Heart right ventricle (tissue), 16 donors: ENCODE results near the gene KRT36. TPM values are rescaled to one million over a fixed set of nuclear protein-coding genes. Genes with fewer than 3 reads are reported as not detected.

ENCODE experiments used
- ATAC-seq, 8 donors: fragments of 200-7000 bp; cut with Tn5 transposase; one replicate each; pipeline ENCODE4 v1.9.1; 2020; ENCODE audit warnings: mild to moderate bottlenecking in 8 of 8, moderate library complexity in 8 of 8, moderate number of reproducible peaks in 1 of 8
- DNase-seq, 2 donors: peaks; one replicate each; pipeline ENCODE4 v3.0.0-alpha.2; 2020
- H3K27ac ChIP-seq, 10 donors: fragments of 200-600 bp; sonication (generic) in 2 of 10; one replicate each; pipeline versions ENCODE4 v1.5.0 to v1.8.0; 2020 to 2022; ENCODE audit warnings: mild to moderate bottlenecking in 3 of 10
- H3K27me3 ChIP-seq, 7 donors: fragments of 200-600 bp; one replicate each; pipeline ENCODE4 v1.8.0; 2021 to 2022; ENCODE audit warnings: mild to moderate bottlenecking in 2 of 7
- H3K36me3 ChIP-seq, 9 donors: fragments of 200-600 bp; sonication (generic) in 1 of 9; one replicate each; pipeline versions ENCODE4 v1.5.0 to v1.8.0; 2020 to 2022; ENCODE audit warnings: mild to moderate bottlenecking in 2 of 9
- H3K4me1 ChIP-seq, 9 donors: fragments of 200-600 bp; sonication (generic) in 1 of 9; one replicate each; pipeline versions ENCODE4 v1.5.0 to v1.8.0; 2020 to 2022; ENCODE audit warnings: mild to moderate bottlenecking in 4 of 9
- H3K4me3 ChIP-seq, 10 donors: fragments of 200-600 bp; sonication (generic) in 2 of 10; one replicate each; pipeline versions ENCODE4 v1.5.0 to v1.8.0; 2020 to 2022; ENCODE audit warnings: mild to moderate bottlenecking in 7 of 10, moderate library complexity in 2 of 10
- H3K9me3 ChIP-seq, 11 donors: fragments of 200-600 bp in 10 of 11; sonication (generic) in 2 of 11; one replicate each; pipeline versions ENCODE4 v1.5.0 to v1.8.0; 2013 to 2022; ENCODE audit warnings: mild to moderate bottlenecking in 2 of 11, control low read depth in 1 of 11, moderate library complexity in 1 of 11
- WGBS, 2 donors: extraction: QIAGEN DNeasy Blood & Tissue Kit; methylation state at CpG; one replicate each; pipeline ENCODE4 v1.1.7; 2013; ENCODE audit warnings: inconsistent platforms in 1 of 2; 5-methylcytosine and 5-hydroxymethylcytosine counted together
- intact Hi-C, 10 donors: fragments of 100-400 bp; cut with DNase I; formaldehyde crosslinking; loops; one replicate each; pipeline versions ENCODE4 v1.11.1 to v1.14.2; 2022
- polyA plus RNA-seq, 2 donors: library from polyadenylated mRNA; stranded (reverse); fragments of 200-250 nt; gene quantifications; one replicate each; pipeline ENCODE4 v1.2.3, GENCODE V29; 2013
- total RNA-seq, 10 donors: library from RNA; stranded (reverse); fragmentation: NEBNext Ultra II Directional in 3 of 10; extraction: Animal tissue kit (Norgen Biotek cat#: 25700) in 3 of 10; gene quantifications; one replicate each; pipeline versions ENCODE4 v1.2.1 to v1.2.4, GENCODE V29; 2021 to 2023
- TF ChIP-seq, protein P1 (sequence below), 9 donors: fragments of 200-600 bp; sonication (generic) in 2 of 9; IDR thresholded peaks; one replicate each; pipeline versions ENCODE4 v1.5.0 to v1.8.0; 2021 to 2022; ENCODE audit warnings: antibody characterized with exemption in 9 of 9, mild to moderate bottlenecking in 5 of 9, moderate library complexity in 1 of 9
- donor health status: Arrhythmogenic right ventricular cardiomyopathy.
- donor health status: ischemic (EF 13 %, LVEDD 7.1; RV severe dilation, severe dysfunction).
- donor health status: healthy with polysubstance abuse.
- donor health status: DM: no; HTN: yes; CAD: no.
- donor health status: DM: no; HTN: no; CAD: no.
- donor health status: ischemic (EF 25% LVEDD 6.9; RV normal size, moderate dysfunction).
- donor health status: ischemic (EF 25% LVEDD 5.7; RV mildly dilated, moderate dysfunction).
- donor health status: healthy.
- donor health status: DM: yes; HTN: yes; CAD: no.
- donor health status: Ischemic cardiomyopathy.
- donor health status: ischemic (EF 35%, LVEDD 5.7; RV mildly dilated, moderate dysfunction).
- donor health status: nonischemic (EF 11% LVEDD 7.7; RV severe dilation, severe dysfunction).
- donor health status: DM: yes; HTN: yes; CAD: no.
- donor health status: PGD.
- donor health status: ischemic (EF 29% LVEDD 5.4; RV normal size, mild dysfunction).
- donor health status: nonischemic (EF 23%, LVEDD 6.1; RV moderate dilation, normal function).

Gene KRT36
- total and polyA plus RNA-seq, 12 donors = not detected

DNA sequence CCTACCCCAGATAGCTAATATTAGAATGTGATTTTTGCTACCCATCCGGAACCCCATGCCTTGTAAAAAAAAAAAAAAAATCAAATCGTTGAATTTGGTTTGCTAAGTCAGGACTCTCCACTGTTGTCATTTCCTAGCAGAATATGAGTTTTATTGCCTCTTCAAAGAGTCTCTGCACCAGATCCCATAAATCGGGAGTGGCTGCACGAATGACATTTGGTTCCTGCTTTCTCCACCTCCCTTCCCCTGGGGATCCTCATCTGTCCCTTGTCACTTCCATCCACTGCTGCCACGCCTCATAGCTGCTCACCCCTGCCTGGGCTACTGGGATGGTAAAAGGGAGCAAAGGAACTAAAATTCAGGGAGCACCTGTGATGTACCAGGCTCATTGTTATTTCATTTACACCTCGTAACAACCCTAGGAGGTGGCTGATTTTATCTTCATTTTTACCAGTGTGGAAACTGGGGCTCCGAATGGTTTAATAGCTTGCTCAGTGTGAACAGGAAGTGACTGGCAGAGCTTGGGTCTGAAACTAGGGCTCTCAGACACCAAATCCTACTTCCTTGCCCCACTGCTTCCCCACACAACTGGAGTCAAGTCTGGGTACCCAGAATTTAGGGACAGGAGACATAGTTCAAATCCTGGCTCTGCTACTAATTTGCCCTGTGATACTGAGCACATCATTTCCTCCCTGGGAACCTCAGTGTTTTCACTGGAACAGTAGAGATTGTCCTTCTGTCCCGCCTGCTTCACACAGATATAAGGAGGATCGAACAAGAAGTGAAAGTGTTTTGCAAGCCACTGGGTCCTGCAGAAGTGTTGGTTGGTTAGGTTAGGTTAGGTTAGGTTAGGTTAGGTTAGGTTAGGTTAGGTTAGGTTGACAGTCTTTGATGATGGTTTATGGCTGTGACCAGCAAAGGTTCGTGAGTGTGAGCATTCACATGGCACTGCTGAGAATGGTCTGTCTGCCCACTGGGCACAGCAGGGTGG, 585 bp upstream of the KRT36 start:
- DNase-seq = no peak
- Histone ChIP-seq H3K27ac (peak overlapping the region in 1 of 10 donors; percentile 32), H3K27me3 (peaks cover 0 to 18% (median 11%) of the 10 kb centered on the region in 7 donors), H3K4me3 (no peak overlapping the region), H3K9me3 (no peaks in the 10 kb centered on the region), H3K36me3 (no peaks in the 10 kb centered on the region), H3K4me1 (peaks cover 0 to 34% (median 0%) of the 10 kb centered on the region in 9 donors)
- WGBS, 2 donors = 76 to 79% methylated on average over 10 of the region's 10 CpGs
- intact Hi-C loops = loop anchor here in 3 of 10 donors (10.0 kb wide), 3 partner anchors 75 to 185 kb away; partner anchors contain the start of genes KRTAP16-1 (in 1 of the 3) and KRTAP29-1 (in 1 of the 3)
- no peak for ATAC-seq
- TF ChIP-seq, protein P1, sequence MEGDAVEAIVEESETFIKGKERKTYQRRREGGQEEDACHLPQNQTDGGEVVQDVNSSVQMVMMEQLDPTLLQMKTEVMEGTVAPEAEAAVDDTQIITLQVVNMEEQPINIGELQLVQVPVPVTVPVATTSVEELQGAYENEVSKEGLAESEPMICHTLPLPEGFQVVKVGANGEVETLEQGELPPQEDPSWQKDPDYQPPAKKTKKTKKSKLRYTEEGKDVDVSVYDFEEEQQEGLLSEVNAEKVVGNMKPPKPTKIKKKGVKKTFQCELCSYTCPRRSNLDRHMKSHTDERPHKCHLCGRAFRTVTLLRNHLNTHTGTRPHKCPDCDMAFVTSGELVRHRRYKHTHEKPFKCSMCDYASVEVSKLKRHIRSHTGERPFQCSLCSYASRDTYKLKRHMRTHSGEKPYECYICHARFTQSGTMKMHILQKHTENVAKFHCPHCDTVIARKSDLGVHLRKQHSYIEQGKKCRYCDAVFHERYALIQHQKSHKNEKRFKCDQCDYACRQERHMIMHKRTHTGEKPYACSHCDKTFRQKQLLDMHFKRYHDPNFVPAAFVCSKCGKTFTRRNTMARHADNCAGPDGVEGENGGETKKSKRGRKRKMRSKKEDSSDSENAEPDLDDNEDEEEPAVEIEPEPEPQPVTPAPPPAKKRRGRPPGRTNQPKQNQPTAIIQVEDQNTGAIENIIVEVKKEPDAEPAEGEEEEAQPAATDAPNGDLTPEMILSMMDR (IDR thresholded peaks at IDR 0.05) = no peak

DNA sequence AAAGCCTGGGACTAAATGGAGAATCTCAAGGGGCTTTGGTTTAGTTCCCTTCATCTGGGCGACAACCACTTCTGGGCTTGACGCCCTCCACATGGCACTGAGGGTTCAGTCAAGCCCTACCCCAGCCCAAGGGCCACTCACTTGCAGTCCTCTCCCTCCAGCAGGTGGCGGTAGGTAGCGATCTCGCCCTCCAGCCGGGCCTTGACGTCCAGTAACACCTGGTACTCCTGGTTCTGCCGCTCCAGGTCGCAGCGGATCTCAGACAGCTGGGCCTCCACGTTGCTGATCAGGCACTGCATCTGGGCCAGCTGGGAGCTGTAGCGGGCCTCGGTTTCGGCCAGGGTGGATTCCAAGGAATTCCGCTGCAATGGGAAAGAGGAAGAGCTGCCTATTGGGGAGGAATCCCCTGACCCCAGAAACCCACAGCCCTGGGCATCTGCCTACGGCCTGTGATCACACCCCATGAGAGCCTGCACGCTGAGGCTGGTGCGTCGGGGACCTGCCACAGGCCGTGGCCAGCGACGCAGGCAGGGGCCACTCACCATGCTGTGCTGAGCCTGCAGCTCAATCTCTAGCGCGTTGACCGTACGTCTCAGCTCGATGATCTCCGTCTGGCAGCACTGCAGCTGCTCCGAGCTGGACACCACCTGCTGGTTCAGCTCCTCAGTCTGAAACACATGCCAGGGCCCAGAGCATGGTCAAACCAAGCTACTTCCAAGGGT, 2.7 kb downstream of the KRT36 start:
- WGBS, 2 donors = 58 to 61% methylated on average over 29 of the region's 29 CpGs
- H3K27me3 ChIP-seq = peaks cover 0 to 27% (median 12%) of the 10 kb centered on the region in 7 donors
- no peaks in the 10 kb centered on the region for H3K36me3 ChIP-seq
- no peak overlapping the region for H3K27ac ChIP-seq
- no peaks in the 10 kb centered on the region for H3K9me3 ChIP-seq
- TF ChIP-seq, protein P1 (IDR thresholded peaks at IDR 0.05) = peak in 5 of 9 donors; percentile 10 to 60 (median 19)
- H3K4me1 ChIP-seq = peaks cover 0 to 14% (median 0%) of the 10 kb centered on the region in 9 donors
- intact Hi-C loops = no loop called here
- ATAC-seq (no peak), DNase-seq (no peak)
- no peak overlapping the region for H3K4me3 ChIP-seq

DNA sequence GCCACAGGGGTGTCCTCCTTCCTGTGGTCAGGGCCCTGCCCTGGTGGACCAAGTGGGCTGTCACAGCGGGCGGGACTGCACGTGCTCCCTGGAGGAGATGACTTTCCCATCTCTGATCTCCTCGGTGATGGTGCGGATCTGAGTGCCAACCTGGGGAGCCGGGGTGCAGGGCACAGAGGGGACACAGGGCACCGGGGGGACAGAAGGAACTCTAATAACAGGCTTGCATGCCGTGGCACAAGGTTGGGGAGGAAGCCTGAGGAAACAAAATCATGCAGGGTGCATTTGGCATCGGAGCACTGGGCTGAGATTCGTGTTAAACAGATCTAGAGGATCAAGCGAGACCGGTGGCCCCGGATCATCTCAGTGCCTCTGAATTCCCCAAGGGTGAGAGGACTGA, 3.4 kb downstream of the KRT36 start:
- no peak for DNase-seq
- H3K36me3 ChIP-seq = no peaks in the 10 kb centered on the region
- no peaks in the 10 kb centered on the region for H3K9me3 ChIP-seq
- H3K27me3 ChIP-seq = peaks cover 0 to 27% (median 12%) of the 10 kb centered on the region in 7 donors
- no peak overlapping the region for H3K27ac ChIP-seq
- peaks cover 0 to 12% (median 0%) of the 10 kb centered on the region in 9 donors for H3K4me1 ChIP-seq
- intact Hi-C loops = no loop called here
- TF ChIP-seq, protein P1 (IDR thresholded peaks at IDR 0.05) = no peak
- no peak for ATAC-seq
- 89 to 92% methylated on average over 13 of the region's 13 CpGs for WGBS, 2 donors
- no peak overlapping the region for H3K4me3 ChIP-seq
